ENCODE results near the gene ISCA2. TPM values are rescaled to one million over a fixed set of nuclear protein-coding genes. Genes with fewer than 3 reads are reported as not detected.

The ISCA2 gene
- total RNA-seq, 1 donor from 2014 or later: 38.3 TPM

DNA sequence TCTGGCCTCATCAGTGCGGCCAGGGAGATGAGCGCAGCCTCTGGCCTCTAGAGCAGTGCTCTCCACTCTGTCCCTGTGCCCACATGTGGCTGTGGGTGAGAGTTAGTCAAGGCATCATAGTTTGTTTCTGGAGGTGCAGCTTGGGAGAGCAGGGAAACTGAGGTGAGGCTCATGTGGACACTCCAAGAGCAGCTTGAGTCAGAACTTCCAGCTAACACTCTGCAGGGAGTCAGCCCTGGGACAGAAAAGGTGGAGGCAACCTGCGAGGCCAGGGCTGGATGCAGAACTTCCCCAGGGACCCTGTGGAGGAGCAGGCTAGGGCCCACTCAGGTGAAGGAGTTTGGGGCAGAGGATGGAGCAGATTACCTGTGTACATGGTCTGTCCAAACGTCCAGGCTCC, 10.8 kb downstream of the ISCA2 start:
- intact Hi-C loops (cut with DNase I): loop anchor here (10.0 kb wide), 1 partner anchor 100 kb away; no protein-coding TSS in a partner anchor
- no peak for DNase-seq
- no peak for ATAC-seq (ENCODE audit: poor library complexity)

DNA sequence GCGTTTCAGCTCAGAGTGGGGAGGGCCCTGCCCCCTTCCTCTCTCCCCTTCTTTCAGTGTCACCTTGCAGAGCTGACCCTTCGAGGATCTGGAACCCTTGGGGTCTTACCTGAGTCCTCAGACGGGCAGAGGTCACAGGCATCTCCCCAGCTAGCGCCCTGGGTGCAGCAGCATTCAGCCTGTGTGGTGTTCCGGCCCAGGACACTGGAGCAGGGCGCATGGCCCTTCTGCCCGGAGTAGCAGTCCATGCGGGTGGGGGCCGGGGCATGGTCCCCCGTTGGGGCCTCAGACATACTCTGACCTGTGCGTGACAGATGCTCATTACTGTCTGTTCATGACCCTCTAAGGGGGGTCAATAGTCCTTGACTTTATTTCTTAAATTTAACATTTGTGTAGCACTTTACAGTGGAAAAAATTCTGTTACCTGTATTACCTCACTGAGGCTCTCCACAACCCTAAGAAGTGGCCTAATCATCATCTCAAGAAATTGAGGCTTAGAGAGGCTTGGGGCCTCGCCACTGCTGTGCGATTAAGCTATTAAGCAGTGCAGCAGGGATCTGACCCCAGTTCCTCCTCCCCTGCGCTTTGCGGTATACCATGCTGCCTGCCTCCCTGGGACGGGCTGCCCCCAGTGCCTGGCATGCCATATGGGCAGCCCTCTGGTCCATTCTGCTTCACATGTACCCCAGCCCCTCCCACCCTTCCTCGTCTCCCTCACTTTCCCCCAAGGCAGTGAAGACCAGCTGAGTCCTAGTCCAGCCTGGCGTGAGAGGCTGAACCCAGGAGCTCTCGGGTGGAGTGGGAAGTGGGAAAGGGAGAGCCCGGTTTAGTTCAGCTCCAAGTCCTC, 11.5 kb downstream of the ISCA2 start:
- no peak for ATAC-seq (ENCODE audit: poor library complexity)
- intact Hi-C loops (cut with DNase I): loop anchor here (10.0 kb wide), 1 partner anchor 100 kb away; no protein-coding TSS in a partner anchor
- DNase-seq: peak; percentile 22

DNA sequence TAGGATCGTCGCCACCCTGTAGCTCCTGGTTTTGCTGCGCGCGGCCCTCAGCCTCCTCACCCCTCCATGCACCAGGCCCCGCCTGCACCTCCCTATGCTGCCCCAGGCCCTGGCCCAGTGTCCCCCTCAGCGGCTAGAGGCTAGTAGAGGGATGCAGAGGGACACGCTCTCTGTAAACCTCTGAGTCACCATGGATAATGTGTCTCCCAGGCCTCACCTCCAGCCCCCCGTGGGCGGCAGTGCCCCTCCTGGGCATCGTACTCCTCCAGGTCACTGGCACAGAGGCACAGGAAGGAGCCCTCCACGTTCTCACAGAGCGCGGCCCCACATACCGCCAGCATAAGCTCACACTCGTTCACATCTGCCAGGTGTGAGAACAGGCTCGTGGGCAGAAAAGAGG, 12.3 kb downstream of the ISCA2 start:
- peak; percentile 26 for DNase-seq
- intact Hi-C loops (cut with DNase I): loop anchor here (10.0 kb wide), 1 partner anchor 99 kb away; no protein-coding TSS in a partner anchor
- ATAC-seq (ENCODE audit: poor library complexity): no peak

DNA sequence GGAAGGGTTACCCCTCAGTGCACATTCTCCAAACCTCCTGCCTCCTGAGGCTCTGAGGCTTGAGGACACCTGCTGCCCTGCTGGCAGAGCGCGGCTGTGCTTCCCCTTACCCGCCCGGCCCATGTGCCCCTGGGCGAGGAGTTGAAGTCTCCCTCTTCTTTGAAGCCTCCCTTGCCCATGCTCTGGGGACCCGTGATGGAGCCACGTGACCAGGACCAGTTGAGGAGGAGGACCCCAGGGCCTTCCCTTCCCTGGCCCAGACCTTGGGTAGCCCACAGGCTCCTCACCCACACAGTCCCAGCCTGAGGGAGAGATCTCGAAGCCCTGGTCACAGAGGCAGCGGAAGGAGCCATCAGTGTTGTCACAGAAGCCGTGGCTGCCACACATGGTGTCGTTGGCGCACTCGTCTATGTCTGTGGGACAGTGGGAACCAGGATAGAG, 12.9 kb downstream of the ISCA2 start:
- intact Hi-C loops (cut with DNase I): loop anchor here (10.0 kb wide), 1 partner anchor 98 kb away; no protein-coding TSS in a partner anchor
- peak; percentile 28 for DNase-seq

DNA sequence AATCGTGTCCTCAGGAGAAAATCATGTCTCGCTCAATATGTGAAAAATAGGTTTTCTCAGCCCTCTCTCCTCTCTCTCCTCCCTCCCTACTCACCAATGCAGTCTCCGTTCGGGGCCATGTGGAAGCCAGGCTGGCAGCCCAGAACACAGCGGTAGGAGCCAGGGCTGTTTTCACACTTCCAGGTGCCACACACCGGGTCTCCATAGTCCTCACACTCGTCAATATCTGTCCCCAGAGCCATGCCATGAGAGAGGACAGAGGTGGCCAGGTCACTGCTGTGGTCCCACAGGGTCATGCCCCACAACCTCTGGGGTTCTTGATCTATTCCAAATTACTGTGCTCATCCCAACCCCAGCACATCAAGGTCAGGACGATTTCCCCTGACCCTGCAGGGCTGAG, 13.5 kb downstream of the ISCA2 start:
- intact Hi-C loops (cut with DNase I): loop anchor here (10.0 kb wide), 1 partner anchor 98 kb away; no protein-coding TSS in a partner anchor
- peak; percentile 34 for ATAC-seq (ENCODE audit: poor library complexity)
- DNase-seq: no peak

More for the DNA sequence above, 12.9 kb downstream of the ISCA2 start:
- no peak for ATAC-seq (ENCODE audit: poor library complexity)

DNA sequence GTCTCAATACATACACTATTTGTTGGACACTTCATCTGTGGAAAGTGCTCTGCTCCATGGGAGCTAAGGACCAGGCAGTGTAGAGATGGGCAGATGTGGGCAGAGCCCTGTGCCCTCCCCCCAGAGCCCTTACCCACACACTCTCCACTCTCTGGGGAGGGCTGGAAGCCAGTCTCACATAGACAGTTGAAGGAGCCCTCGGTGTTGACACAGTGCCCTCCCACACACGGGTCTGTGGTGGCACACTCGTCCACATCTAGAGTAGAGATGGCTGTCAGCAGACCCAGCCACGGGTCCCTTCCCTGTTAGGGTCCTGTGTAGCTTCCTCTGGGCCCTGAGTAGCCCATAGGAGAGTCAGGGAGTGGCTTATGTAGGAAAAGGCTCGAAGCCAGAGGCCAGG, 14.3 kb downstream of the ISCA2 start:
- ATAC-seq (ENCODE audit: poor library complexity) (no peak), DNase-seq (no peak)
- intact Hi-C loops (cut with DNase I): loop anchor here (10.0 kb wide), 1 partner anchor 97 kb away; no protein-coding TSS in a partner anchor

DNA sequence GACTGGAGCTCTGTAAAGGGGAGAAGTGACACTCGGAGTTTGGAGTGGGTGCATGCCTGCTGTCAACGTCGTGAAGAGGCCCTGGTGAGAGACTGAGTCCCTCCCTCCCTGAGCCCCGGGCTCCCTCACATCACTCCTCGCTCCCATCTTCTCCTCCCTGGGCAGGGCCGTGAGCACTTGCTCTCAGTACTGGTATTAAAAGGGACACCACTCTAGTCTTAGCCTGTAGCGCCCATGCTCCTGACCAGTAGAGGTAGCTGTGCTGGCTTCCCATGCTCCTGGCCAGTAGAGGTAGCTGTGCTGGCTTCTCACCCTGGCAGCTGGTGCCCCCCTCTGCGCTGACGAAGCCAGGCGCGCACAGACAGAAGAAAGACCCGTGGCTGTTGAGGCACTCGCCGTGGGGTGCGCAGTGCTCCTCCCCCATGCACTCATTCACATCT, 14.7 kb downstream of the ISCA2 start:
- ATAC-seq (ENCODE audit: poor library complexity): no peak
- no peak for DNase-seq
- intact Hi-C loops (cut with DNase I): loop anchor here (10.0 kb wide), 1 partner anchor 96 kb away; no protein-coding TSS in a partner anchor

DNA sequence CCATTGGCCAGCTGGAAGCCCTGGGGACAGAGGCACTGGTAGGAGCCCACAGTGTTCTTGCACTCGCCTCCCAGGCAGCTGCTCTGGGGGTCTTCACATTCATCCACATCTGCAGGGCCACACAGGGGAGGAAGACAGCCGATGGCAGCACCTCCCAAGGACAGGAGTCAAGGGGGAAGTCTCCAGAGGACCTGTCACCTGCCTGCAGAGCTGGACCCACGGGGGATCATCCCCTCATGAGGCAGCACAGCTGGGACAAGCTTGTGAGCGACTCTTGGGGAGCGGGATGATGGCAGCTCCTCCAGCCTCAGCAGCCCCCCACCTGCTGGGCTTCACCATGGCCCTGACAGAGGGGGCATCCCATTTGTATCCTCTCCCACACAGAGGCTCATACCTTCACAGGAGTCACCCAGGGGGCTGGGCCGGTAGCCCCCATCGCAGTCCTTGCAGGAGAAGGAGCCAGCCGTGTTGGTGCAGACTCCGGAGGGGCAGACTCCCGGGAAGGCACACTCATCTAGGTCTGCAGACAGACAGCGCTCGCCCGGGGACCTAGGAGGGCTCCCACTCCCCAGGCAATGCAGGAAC, 15.4 kb downstream of the ISCA2 start:
- no peak for ATAC-seq (ENCODE audit: poor library complexity)
- intact Hi-C loops (cut with DNase I): loop anchor here (10.0 kb wide), 1 partner anchor 96 kb away; no protein-coding TSS in a partner anchor
- DNase-seq: peak; percentile 22

DNA sequence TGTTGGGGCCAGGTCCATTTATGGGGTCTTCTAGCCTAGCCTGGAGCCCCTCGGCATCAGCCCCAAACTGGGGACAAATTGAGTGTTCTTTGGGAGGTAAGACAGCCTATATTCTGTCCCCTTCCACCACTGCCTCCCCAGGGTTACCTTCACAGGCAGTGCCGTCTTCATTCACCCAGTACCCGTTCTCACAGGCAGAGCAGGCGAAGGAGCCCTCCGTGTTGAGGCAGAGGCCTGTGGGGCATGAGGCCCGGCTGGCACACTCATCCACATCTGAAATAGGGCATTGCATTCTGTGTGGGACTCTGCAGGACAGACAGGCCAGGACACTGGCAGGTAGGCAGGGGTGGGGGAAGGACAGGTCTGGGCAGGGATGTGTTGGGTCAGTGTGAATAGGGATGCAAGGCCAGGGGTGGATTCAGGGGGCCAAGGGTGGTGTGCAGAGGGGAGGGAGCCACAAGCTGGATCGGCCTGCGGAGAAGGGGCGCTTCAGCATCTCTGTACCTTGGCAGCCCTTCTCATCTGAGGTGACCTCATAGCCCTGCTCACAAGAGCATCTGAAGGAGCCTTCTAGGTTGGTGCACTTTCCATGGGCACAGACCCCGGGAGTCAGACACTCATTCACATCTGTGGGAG, 16.1 kb downstream of the ISCA2 start:
- ATAC-seq (ENCODE audit: poor library complexity) (no peak), DNase-seq (peak; percentile 24)
- intact Hi-C loops (cut with DNase I): loop anchor here (10.0 kb wide), 1 partner anchor 95 kb away; no protein-coding TSS in a partner anchor

DNA sequence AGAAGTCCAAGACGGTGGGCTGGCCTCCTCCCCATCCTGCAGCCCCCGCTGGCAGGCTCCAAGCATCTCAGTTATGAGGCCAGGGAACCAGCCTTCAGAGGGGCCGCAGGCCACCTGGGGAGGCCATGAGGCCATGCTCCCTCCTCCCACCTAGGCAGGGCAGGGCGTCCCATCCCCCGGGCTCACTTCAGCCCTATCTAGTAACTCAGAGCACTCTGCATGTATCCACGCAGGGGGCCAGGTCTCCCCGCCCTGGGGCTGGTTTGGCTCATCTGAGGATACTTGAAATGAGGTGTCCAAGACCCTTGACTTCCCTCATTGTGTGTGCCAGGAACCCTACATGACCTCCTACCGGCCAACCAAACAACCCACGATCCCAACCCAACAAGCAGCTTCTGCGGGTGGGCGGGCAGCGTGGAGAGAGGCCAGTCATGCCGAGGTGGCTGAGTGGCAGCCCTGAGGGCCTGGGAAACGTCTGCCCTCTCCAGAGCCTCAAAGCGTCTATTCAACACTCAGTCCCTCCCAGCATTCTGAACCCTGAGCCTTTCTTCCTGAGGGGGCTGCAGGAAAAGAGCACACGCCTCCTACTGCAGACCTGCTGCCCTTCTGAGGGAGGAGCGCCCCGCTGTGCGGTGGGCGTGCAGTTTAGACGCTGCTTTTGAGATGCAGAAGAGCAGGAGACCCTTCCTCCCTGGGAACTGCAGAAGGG, 16.8 kb downstream of the ISCA2 start:
- peak; percentile 38 for DNase-seq
- ATAC-seq (ENCODE audit: poor library complexity): no peak
- intact Hi-C loops (cut with DNase I): no loop called here

DNA sequence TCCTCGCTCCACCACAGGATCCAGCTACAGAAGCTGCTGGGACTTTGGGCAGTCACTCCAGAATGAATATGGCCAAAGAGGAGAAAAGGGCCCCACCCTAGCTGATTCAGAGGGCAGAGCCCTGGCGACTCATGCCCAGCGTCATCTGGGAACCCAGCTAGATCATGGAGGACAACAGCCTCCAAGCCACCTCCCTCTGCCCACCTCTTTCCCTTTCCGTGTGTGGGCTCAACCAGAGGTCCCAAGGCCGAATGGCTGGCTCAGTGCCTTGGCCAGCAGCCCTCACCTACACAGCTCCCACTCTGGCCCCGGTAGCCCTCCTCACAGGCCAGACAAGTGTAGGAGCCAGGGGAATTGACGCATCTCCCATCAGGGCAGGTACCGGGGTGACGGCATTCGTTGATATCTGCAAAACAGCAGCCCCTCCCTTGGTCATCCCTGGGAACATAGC, 17.4 kb downstream of the ISCA2 start:
- peak; percentile 30 for DNase-seq
- intact Hi-C loops (cut with DNase I): no loop called here
- no peak for ATAC-seq (ENCODE audit: poor library complexity)

DNA sequence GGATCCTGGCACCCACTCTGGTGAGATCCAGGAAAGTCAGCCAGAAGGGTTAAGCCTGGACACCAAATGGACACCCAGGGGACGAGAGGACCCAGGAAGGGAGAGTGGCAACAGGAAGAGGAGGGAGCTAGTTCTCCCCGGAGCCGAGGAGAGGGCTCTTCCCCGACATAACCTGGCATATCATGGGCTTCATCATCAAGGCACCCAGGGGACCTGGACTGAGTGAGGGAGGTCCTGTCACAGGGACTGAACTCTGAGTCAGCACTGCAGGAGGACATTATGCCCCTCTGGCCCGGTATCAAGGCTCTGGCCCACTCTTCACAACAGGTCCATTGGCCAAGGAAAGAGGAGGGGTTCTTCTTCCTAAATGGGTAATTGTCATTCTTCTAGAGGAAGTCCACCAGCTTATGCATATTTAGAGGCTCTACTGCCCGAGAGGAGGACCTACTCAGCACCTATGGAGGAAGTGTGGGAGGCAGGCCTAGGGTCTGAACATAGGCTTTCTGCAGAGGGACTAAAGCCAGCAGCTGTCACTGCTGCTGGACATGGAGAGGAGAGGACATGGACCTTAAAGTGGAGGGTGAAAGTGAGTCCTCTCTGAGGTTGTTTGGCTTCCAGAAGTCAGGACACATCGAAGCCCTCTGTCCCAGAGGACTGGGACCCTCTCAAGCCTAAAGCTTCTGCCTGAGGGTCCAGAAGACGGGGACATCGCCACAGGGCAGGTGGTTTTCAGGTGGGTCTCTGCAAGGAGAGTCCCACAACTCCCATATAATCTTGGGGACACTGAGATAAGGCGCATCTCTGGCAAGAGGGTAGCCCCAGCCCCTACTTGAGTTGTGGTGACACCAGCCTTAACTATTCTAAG, 18.6 kb downstream of the ISCA2 start:
- peak; percentile 6 for DNase-seq
- intact Hi-C loops (cut with DNase I): no loop called here
- no peak for ATAC-seq (ENCODE audit: poor library complexity)

DNA sequence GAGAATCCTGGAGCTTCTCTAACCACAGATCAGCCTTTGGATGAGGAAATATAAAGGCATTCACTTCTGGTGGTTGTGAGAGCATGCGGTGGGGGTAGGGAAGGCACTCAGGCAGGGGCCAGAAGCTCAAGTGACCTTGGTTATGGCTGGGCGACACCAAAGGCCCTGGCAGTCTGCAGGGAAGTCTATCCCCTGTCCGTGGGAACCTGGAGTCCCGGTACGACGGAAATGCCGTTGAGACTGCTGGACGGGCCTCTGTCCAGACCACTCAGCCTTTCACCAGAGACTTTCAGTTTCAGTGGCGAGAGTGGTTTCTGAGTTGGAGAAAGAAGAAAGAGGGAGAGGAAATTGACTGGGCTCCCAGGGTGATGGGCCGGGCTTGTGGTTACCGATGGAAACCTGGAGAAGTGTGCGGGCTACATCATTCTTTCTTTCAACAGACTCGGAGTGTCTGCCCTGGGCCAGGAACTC, 20.9 kb downstream of the ISCA2 start:
- intact Hi-C loops (cut with DNase I): no loop called here
- peak; percentile 48 for DNase-seq
- peak; percentile 21 for ATAC-seq (ENCODE audit: poor library complexity)

DNA sequence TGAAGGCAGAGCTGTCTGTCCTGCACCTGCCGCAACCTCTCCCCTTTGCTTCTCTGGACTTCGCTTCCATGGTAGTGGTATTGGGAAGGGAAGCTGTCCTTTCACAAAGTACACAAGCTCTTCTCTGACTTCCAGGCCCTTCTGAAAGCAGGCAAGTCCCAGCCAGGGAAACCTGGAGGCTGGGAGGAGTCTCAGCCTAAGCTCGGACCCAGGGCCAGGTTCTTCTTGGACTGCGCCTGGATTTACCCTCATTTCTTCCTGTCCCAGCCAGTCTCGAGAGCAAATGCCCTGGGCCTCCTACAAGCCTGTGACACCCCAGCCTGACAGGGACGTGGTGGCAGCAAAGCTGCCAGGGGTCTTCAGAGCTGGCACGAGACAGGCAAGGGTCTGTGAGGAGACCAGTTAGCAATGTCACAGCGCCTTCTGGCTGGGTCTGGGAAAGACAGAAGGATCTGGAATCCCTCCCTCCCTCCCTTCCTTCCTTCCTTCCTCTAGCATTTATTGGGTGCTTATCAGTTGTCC, 22.4 kb downstream of the ISCA2 start:
- peak; percentile 28 for DNase-seq
- intact Hi-C loops (cut with DNase I): no loop called here
- ATAC-seq (ENCODE audit: poor library complexity): no peak

DNA sequence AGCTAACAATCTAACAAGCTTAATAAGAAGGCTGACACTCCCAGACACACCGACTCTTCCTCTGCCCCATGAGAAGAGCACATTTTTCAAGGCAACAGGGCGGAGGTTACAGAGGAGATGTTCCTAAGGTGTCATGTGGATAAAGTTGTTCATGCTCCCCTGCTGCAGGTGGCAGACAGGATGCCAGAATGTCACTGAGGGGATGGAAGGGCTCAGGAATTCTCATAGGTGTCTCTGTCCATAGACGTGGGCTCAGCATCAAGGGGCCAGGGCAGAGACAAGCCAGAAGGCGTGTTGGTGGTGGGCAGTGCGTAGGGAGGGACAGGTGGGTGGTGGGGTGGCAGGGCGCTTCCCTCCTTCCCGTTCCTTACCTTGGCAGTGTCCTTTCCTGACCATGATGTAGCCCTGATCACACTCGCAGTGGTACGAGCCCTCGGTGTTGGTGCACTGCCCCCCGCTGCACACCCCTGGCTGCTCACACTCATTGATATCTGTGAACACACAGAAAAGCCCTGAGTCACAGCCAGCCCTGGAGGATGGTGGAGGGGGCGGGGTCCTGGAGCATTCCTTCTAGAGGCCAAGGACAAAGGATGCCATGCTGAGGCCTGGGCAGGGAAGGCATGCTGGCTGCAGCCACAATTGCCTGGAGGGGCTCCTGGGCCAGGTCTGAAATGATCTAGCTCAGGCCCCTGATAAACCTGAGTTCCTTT, 23.0 kb downstream of the ISCA2 start:
- intact Hi-C loops (cut with DNase I): no loop called here
- no peak for ATAC-seq (ENCODE audit: poor library complexity)
- peak; percentile 39 for DNase-seq

DNA sequence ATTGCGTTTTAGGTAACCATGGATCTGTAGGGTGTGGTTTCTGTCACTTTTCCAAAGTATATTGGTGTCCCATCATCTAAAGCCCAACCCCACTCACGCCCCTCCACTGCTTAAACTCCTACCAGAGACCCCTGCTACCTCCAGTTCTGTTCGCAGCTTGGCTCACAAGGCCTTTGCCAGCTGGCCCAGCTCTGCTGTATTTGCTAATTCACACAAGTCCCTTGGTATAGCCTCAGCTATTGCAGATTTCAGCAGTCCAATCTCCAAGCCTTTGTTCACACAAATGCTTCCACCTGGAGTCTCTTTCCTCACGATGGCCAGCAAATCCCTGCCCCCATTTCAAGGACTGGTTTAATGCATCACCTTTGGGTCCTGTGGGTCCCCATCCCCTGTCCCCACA, 24.2 kb downstream of the ISCA2 start:
- DNase-seq (peak; percentile 32), ATAC-seq (ENCODE audit: poor library complexity) (no peak)
- intact Hi-C loops (cut with DNase I): no loop called here

DNA sequence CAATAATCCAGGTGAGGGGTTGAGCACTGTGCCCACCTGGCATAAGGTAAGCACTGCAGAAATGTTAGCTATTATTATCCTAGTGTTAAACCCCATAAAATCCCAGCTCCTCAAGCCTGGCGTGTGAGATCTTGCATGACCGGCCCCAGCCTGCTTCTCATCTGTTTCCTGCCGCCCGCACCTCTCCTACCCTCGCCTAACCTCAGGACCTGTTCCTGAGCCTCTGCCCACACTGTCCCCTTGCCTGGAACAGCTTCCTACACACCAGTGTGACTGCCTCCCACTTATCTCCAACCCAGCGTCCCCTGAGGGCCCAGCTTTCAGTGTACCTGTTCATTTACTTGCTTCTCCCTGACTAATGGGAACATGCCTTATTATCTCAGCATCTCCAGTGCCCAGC, 24.7 kb downstream of the ISCA2 start:
- no peak for ATAC-seq (ENCODE audit: poor library complexity)
- intact Hi-C loops (cut with DNase I): no loop called here
- peak; percentile 24 for DNase-seq

All from Right ventricle myocardium superior (tissue), 1 donor.